ENCODE measurements around the gene ARHGEF37.
"Not testable (repeated sequence)": the region's sequence is repeated elsewhere in the genome, so short reads cannot be mapped to it uniquely, and the experiment has no call there.

ARHGEF37 gene

DNA sequence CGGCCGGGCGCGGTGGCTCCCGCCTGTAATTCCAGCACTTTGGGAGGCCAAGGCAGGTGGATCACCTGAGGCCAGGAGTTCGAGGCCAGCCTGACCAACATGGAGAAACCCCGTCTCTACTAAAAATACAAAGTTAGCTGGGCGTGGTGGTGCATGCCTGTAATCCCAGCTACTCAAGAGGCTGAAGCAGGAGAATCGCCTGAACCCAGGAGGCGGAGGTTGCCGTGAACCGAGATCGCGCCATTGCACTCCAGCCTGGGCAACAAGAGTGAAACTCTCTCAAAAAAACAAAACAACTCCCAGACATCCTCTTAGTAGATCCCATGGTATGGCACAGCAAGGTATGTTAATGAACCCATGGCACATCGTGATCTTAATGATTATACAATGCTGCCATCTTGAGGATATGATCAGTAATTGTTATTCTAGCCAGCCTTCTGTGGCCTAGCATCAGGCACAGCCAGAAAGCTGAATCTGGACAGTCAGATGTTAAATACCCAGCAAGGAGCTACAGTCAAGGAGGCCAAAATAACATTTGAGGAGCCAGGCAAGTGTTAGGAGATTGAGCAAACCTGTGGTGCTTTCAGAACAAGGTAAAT lies 16.7 kb upstream of the ARHGEF37 start:
- not testable (repeated sequence) for DNase-seq (ENCODE audit: low read depth in 3 of 3)

DNA sequence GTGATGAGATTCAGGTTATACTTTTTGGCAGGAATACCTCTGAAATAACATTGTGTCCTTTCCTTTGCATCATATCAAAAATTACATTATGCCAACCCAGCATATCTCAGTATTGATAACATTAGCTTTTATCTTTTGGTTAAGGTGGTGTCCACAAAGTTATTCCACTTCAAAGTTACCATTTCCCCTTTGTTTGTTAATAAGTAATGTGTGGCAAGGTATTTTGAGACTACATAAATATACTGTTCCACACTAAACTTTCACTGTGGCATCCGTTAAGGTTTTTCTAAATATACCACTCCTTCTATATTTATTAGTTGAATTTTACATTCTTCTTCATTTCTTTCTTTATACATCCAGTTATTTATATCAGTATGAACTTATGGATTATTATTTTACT lies 14.1 kb upstream of the ARHGEF37 start:
- DNase-seq (ENCODE audit: low read depth in 3 of 3) = no peak

DNA sequence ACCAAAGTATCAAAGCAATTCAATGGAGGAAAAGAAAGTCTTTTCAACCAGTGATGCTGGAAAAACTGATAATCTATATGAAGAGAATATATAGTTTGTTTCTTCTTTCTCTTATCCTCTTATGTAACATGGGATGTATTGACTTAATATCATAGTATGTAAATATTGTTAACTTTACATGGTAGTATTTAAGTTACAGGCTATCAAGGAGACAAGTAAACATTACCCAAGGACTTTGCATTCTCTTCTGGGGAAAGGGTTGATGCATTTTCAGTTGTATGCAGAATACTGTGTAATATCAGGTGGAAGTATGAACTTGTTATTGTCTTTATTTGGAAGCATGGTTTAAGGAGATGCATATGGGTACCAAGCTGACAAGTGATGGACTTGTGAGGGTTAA lies 9.1 kb upstream of the ARHGEF37 start:
- DNase-seq (ENCODE audit: low read depth in 3 of 3) = no peak

DNA sequence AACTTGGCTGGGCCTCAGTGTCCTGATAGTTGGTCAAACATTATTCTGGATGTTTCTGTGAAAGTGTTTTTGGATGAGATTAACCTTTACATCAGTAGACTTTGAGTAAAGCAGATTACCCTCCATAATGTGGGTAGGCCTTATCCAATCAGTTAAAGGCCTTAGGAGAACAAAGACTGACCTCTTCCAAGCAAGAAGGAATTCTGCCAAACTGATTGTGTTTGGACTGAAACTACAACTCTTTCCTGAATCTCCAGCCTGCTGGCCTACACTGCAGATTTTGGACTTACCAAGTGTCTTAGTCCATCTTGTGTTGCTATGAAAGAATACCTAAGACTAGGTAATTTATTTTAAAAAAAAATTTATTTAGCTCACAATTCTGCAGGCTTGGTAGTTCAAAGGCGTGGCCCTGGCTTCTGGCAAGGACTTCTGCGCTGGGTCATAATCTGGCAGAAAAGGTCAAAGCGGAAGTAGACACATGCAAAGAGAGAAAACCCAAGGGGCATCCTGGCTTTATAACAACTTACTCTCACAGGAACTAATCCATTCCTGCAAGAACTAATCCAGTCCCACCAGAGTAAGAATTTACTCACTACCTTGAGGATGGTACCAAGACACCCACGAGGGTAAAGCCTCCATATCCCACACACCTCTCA lies 8.6 kb upstream of the ARHGEF37 start:
- no peak for DNase-seq (ENCODE audit: low read depth in 3 of 3)

DNA sequence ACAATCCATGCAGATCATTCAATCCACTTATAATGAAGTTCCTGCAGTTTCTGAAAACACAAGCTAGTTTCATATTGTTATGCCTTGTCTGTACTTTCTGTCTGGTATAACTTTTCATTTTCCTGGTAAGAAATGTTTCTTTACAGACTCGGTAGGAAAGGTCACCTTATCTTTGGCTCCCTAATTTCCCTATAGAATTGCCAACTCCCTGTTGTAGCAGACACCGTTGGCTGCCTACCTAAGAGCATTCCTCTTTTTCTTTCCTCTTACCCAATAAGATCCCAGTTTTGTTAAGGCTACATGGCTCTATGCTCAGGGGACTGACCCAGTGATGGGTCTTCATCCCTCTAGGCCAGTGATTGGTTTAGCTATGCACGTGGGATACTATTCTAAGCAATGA lies 6.2 kb upstream of the ARHGEF37 start:
- DNase-seq (ENCODE audit: low read depth in 3 of 3) = no peak

DNA sequence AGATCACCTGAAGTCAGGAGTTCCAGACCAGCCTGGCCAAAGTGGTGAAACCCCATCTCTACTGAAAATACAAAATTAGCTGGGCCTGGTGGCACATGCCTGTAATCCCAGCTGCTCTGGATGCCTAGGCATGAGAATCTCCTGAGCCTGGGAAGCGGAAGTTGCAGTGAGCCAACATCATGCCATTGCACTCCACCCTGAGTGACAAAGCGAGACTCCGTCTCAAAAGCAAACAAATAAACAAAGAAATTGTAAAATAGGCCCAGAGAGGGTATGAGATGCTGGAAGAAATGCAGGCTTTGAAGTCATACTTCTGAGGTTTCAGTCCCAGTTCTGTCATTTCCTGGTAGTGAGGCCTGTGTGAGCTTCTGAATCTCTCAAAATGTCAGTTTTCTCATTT lies 5.3 kb upstream of the ARHGEF37 start:
- no peak for DNase-seq (ENCODE audit: low read depth in 3 of 3)

DNA sequence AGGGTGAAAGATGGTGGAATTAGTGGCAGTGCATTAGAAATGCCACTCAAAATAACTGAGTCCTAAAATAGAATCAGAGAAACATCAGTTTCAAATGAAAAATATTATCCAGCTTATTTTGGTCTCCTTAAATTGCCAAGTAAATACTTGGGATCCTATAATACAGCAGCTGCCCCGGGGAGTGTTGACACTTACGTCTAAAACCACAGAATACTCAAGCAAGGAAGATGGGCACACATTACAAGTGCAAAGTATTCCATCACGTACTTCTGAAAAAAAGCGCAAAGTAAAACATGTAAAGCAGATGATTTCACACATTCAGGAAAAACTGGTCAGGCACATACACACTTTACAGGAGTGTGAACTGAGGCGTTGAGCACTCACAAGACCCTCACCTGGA lies 2.4 kb upstream of the ARHGEF37 start:
- no peak for DNase-seq (ENCODE audit: low read depth in 3 of 3)

DNA sequence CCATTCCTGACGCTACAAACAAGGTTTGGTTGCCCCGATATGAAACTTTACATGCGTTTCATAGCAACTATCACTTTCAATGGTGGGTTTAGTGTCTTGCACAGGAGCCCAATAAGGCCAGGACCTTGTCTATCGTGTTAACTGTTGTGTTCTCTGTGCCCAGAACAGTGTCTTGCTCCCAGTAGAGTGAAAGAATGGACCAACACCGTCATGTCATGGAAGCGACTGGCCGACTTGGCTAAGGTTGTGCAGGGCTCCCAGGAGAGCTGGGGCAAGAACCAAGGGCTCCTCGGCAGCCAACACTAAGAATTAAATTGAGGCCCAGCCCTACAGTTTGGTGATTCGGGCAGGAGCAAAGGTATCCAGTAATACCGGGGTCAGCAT lies 498 bp upstream of the ARHGEF37 start:
- no peak for DNase-seq (ENCODE audit: low read depth in 3 of 3)

DNA sequence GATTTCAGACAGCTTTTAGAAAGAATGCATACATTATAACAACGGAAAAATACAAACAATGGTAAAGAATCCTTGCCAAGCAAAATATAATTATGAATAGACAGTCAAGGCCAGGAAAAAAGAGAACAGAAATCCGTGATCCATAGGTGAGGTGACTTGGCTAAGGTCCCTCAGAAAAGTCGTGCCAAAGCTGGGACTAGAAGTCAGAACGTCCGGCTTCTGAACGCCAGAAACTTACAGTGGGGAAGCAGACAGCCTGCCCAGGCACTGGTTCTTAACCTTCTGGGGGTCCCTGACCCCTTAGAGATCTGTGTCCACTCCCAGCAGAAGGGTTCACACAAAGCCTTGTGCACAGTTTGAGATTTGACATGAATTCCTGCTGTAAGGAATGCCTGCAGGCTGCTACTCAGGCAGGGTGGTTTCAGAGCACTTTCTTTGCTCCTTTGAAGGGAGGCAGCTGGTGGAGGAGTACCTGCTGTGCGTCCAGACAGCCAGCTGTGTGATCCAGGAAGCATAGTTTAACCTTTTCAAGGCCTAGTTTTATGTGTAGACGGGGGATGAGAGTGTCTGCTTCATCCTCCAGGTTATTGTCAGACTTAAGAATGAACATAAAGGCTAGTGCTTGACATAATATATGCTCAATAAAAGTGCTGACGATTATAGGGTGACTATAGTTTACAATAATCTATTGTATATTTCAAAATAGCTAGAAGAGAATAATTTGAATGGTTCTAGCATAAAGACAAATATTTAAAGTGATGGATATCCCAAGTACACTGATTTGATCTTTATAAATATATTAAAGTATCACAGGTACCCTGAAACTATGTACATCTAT lies 852 bp downstream of the ARHGEF37 start:
- no peak for DNase-seq (ENCODE audit: low read depth in 3 of 3)

DNA sequence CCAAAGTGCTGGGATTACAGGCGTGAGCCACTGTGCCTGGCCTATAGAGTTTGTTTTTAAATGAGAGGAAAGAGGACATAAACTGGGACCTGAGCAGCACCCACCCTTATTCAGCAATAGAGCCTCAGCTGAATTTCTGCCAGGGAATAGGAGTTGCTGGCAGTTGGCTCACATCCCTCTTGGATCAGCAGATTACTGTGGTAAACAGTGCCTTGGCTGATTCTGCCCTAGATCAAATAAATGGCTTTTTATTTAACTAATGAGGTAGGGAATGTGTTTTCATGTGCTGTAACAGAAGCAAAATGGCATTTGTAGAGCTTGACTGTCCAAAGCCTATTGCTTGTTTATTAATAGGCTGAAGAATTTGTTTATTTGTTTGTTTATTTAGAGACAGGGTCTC lies 2.1 kb downstream of the ARHGEF37 start:
- DNase-seq (ENCODE audit: low read depth in 3 of 3) = no peak

DNA sequence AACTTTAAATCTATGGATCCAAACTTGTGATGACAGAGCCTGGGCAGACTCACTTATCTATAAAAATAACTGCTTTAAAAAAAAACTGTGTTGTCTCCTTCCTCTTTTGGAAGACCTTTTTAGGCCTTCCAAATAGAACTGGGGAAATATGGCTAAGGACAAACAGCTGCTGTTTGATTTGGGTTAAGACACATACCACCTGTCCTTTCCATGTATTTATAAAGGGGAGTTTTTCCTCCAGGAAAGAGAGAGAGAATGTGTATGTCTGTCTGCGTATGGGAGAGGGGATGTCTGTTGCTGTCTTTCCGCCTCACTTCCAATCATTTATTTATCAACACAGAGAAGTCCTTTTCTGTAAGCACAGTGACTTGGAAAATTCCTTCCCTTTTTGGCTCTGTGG lies 2.8 kb downstream of the ARHGEF37 start:
- DNase-seq (ENCODE audit: low read depth in 3 of 3) = no peak

DNA sequence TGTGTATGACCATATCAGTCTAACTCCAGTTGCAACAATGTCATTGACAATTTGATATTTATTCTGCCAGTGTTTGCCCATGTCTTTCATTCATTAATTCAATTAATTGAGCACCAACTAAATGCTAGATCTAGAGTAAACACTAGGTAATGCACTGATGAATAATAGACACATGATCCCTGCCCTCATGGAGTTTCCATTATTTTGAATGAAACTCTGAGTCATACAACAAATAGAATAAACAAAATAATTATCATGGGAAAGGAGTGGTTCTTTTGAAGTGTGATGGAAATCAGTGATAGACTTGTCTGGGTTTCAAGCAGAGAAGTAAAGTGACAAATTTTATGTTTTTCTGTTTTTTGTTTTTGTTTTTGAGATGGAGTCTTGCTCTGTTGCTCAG lies 4.6 kb downstream of the ARHGEF37 start:
- DNase-seq (ENCODE audit: low read depth in 3 of 3) = no peak

DNA sequence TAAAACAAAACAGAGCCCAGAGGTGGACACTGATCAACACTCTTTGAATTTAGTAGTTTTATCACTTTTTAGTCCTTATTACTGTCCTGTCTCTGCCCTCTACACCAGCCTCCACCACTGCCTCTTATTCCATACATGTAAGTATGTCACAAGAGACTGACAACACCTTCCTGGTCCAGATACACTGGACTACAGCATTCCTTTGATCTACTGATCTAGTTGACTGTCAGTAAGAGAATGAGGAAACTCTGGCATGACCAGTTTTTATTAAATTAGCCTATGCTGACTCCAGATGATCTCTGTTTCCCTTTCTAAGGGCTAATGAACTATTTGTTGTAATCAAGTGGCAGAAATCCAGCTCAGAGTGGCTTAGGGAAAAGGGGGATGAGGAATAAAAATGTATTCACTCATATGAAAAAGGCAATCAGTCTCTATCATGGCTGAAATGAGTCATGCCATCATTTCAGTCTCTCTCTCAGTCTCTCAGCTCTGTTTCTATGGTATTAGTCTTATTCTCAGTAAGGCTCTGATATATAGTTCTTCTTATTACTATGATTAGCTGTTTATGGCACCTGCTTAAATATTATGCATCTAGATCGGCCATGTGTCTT lies 5.5 kb downstream of the ARHGEF37 start:
- no peak for DNase-seq (ENCODE audit: low read depth in 3 of 3)

DNA sequence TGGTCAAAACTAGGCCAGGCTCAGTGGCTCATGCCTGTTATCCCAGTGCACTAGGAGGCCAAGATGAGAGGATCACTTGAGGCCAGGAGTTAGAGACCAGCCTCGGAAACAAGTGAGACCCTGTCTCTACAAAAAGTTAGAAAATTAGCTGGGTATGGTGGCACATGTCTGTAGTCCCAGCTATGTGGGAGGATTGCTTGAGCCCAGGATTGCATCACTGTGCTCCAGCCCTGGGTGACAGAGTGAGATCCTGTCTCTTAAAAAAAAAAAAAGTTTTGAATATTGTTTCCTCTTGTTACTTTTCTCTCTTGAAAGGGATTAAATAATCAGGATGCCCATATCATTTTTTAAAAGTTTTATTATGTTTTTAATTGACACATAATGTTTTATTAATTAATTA lies 7.6 kb downstream of the ARHGEF37 start:
- no peak for DNase-seq (ENCODE audit: low read depth in 3 of 3)

DNA sequence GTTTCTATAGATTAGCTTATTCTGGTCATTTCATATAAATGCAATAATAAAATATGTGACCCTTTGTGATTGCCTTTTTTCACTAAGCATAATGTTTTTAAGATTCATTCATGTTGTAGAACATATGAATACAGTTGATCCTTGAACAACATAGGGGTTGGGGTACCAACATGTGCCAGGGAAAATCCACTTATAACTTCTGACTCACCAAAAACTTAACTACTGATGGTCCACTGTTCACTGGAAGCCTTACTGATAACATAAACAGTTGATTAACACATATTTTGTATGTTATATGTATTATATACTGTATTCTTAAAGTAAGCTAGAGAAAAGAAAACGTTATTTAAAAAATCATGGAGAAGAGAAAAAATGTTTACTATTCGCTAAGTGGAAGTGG lies 12.1 kb downstream of the ARHGEF37 start:
- DNase-seq (ENCODE audit: low read depth in 3 of 3) = no peak

DNA sequence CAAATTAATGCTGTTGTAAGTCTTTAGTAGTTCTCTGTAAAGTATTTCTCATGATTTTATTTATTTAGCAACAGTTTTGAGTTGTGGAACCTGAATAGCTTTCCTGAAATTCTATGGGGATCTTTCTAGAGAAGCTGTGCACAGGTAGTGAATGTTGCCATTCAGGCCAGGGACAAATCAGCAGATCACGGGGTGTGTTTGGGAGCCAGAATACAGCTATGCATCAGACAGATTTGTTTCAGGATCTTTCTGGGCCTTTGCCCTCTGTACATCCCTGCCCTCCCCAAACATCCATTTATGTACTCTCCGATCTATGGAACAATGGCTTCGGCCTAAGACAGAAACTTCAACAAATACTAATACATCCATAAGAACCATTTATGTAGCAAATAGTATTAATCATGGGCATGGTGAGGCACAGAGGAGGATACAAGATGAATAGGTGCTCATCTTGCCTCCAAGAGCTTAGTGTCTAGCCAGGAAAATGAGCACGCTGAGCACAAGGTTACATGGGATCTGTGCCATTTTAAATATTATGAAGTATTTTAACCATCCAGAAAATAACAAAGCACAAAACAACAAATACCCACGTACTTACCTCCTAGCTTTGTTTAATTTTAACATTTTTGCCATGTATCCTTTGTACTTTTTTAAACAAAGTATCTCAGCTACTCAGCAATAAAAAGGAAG lies 13.1 kb downstream of the ARHGEF37 start:
- DNase-seq (ENCODE audit: low read depth in 3 of 3) = no peak

DNA sequence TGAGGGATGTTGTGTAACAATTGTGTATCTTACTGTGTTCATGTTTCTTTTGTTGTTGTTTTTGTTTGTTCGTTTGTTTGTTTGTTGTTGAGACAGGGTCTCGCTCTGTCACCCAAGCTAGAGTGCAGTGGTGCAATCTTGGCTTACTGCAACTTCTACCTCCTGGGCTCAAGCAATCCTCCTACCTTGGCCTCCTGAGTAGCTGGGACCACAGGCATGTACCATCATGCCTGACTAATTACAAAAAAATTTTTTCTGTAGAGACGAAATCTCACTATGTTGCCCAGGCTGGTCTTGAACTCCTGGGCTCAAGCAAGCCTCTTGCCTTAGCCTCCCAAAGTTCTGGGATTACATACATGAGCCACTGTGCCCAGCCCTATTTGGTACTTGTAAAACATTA lies 13.8 kb downstream of the ARHGEF37 start:
- DNase-seq (ENCODE audit: low read depth in 3 of 3) = not testable (repeated sequence)

DNA sequence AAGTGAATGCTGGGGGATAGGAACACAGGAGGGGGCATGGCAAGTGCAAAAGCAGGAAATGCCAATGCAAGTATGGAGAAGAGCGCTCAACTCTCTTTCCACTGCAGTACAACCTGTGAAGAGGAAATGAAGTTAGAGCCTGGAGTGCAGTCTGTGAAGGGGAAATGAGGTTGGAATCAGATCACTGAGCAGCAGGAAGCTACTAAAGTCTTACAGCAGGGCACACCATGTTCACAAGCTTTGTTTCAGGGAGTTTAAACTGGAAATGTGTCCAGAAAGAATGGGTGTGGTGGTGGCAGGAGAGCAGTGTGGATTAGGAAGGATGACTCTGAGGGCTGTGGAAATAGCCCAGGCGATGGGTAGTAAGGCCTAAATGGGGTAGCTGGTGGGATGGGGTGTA lies 15.4 kb downstream of the ARHGEF37 start:
- no peak for DNase-seq (ENCODE audit: low read depth in 3 of 3)

DNA sequence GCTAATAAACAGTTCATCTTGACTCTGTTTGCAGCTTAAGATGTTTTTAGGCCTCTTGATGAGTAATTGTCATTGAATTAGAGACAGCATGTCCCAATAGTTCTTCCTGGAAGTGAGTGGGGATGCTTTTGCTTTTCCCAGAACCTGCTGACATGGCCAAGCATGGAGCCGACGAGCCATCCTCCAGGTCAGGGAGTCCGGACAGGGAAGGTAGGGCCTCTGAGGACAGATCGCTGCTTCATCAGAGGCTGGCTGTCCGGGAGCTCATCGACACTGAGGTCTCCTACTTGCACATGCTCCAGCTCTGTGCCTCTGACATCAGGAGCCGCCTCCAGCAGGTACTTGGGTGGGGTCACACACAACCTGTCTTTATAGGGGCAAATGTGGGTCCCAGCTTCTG lies 16.3 kb downstream of the ARHGEF37 start:
- no peak for DNase-seq (ENCODE audit: low read depth in 3 of 3)

DNA sequence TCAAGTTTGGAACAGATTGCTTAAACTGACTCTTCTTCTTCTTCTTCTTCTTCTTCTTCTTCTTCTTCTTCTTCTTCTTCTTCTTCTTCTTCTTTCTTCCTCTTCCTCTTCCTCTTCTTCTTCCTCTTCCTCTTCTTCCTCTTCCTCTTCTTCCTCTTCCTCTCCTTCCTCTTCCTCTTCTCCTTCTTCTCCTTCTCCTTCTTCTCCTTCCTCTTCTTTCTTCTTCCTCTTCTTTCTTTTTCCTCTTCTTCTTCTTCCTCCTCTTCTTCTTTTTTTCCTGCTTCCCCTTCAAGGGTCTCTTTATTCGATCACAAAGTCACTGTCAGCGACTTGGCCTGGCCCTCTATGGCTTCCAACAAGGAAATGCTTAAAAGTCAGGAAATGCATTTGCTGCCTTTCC lies 16.9 kb downstream of the ARHGEF37 start:
- not testable (repeated sequence) for DNase-seq (ENCODE audit: low read depth in 3 of 3)

DNA sequence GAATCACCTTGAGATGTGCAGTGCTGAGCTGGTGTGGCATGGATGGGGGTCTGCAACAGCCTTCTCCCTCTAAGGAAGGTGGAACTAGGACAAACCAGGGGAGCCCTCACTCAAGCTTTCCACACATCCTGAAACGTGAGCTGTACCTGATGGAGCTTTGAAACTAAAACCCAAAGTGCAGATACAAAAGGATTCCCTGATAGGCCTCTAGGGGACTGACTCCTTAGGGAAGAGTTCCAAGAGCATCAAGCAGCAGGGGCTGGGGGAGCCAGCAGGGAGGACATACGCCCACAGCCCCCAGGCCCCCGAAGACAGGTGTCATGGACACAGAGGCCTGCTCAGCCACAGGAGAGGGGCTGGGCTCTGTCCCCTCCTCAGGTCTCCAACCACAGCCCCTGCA lies 17.7 kb downstream of the ARHGEF37 start:
- DNase-seq (ENCODE audit: low read depth in 3 of 3) = no peak

DNA sequence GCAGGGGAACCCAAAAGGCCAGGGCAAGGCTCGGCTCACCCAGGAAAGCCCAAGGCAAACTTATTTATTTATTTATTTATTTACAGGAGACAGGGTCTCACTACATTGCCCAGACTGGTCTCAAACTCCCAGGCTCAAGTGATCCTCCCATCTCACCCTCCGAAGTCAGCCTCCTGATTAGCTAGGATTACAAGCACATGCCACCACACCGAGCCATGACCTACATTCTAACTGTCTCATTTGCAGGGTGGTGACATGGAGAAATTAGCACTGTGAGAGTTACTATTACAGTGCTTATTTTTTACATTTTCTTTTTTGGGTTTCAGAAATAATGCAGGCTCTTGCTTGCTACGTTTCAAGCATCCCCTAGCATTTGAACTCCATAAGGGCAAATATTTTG lies 18.1 kb downstream of the ARHGEF37 start:
- no peak for DNase-seq (ENCODE audit: low read depth in 3 of 3)
